Mucosa of rectum (tissue), 2 donors: Measurements from ENCODE around the gene RASL10A.
"Not testable (repeated sequence)": the region's sequence is repeated elsewhere in the genome, so short reads cannot be mapped to it uniquely, and the experiment has no call there.

Experiments
- H3K27ac ChIP-seq, 2 donors: one replicate each; pipeline ENCODE4 v1.7.0; 2013; ENCODE audit warnings: inconsistent platforms in 2 of 2, low read depth in 2 of 2, low read length in 2 of 2
- H3K27me3 ChIP-seq, 2 donors: one replicate each; pipeline ENCODE4 v1.7.0; 2013; ENCODE audit warnings: low read length in 2 of 2; ENCODE audit not compliant: control insufficient read depth in 2 of 2, insufficient read depth in 2 of 2
- H3K36me3 ChIP-seq, 2 donors: one replicate each; pipeline ENCODE4 v1.7.0; 2013; ENCODE audit warnings: low read length in 2 of 2; ENCODE audit not compliant: control insufficient read depth in 2 of 2, insufficient read depth in 2 of 2
- H3K4me1 ChIP-seq, 2 donors: one replicate each; pipeline ENCODE4 v1.7.0; 2013; ENCODE audit warnings: low read length in 2 of 2, mild to moderate bottlenecking in 1 of 2; ENCODE audit not compliant: control insufficient read depth in 2 of 2, insufficient read depth in 2 of 2
- H3K4me3 ChIP-seq, 2 donors: one replicate each; pipeline ENCODE4 v1.7.0; 2013; ENCODE audit warnings: low read length in 2 of 2
- H3K9ac ChIP-seq, 2 donors: one replicate each; pipeline ENCODE4 v1.7.0; 2013; ENCODE audit warnings: low read length in 2 of 2, low read depth in 1 of 2, mild to moderate bottlenecking in 1 of 2
- H3K9me3 ChIP-seq, 2 donors: one replicate each; pipeline ENCODE4 v1.7.0; 2013; ENCODE audit warnings: low read length in 2 of 2; ENCODE audit not compliant: control insufficient read depth in 2 of 2
- donor health status: healthy.
- donor health status: Normal muscosa, but diverticular disease.

The RASL10A gene

GRCh38 chr22:29315286-29316140, at the start of gene RASL10A:
Gene RASL10A, minus strand, starts transcription at chr22:29315697. Its CDS starts 451 bp downstream, at chr22:29315246.
- peak within 1 kb of the TSS; percentile 1 to 22 for H3K4me3 ChIP-seq
- peak within 1 kb of the TSS in 1 of 2 donors; percentile 16 for H3K9ac ChIP-seq
- peaks cover 30 to 39% of the 10 kb centered on the region in 2 donors for H3K4me1 ChIP-seq
- no peak within 1 kb of the TSS for H3K27ac ChIP-seq
- no peaks in the 10 kb centered on the region for H3K36me3 ChIP-seq
- no peaks in the 10 kb centered on the region for H3K9me3 ChIP-seq
- peaks cover 14 to 22% of the 10 kb centered on the region in 2 donors for H3K27me3 ChIP-seq

GRCh38 chr22:29359469-29359868, 44.0 kb upstream of the RASL10A start:
- H3K9ac ChIP-seq = no peak overlapping the region
- no peak overlapping the region for H3K27ac ChIP-seq
- no peaks in the 10 kb centered on the region for H3K27me3 ChIP-seq
- H3K36me3 ChIP-seq = peaks cover 33 to 45% of the 10 kb centered on the region in 2 donors
- H3K4me1 ChIP-seq = no peaks in the 10 kb centered on the region
- no peaks in the 10 kb centered on the region for H3K9me3 ChIP-seq
- no peak overlapping the region for H3K4me3 ChIP-seq

GRCh38 chr22:29357193-29357890, 41.8 kb upstream of the RASL10A start:
- H3K27me3 ChIP-seq, H3K27ac ChIP-seq, H3K4me1 ChIP-seq, H3K4me3 ChIP-seq, H3K9ac ChIP-seq, H3K9me3 ChIP-seq: not testable (repeated sequence)
- peaks cover 48 to 63% of the 10 kb centered on the region in 2 donors for H3K36me3 ChIP-seq

- H3K27me3 ChIP-seq = no peaks in the 10 kb centered on the region
- no peaks in the 10 kb centered on the region for H3K4me1 ChIP-seq
- H3K9me3 ChIP-seq = no peaks in the 10 kb centered on the region
- H3K9ac ChIP-seq = no peak overlapping the region
- H3K36me3 ChIP-seq = peaks cover 76 to 87% of the 10 kb centered on the region in 2 donors
- no peak overlapping the region for H3K4me3 ChIP-seq
- no peak overlapping the region for H3K27ac ChIP-seq
Measured at GRCh38 chr22:29353860-29354259, 38.4 kb upstream of the RASL10A start.

- no peaks in the 10 kb centered on the region for H3K27me3 ChIP-seq
- no peaks in the 10 kb centered on the region for H3K4me1 ChIP-seq
- no peaks in the 10 kb centered on the region for H3K9me3 ChIP-seq
- H3K27ac ChIP-seq = no peak overlapping the region
- H3K36me3 ChIP-seq = peaks cover 76 to 87% of the 10 kb centered on the region in 2 donors
- H3K4me3 ChIP-seq = no peak overlapping the region
- no peak overlapping the region for H3K9ac ChIP-seq
Measured at GRCh38 chr22:29353286-29353685, 37.8 kb upstream of the RASL10A start.

- no peaks in the 10 kb centered on the region for H3K27me3 ChIP-seq
- H3K9me3 ChIP-seq = no peaks in the 10 kb centered on the region
- no peaks in the 10 kb centered on the region for H3K4me1 ChIP-seq
- H3K36me3 ChIP-seq = peaks cover 76 to 87% of the 10 kb centered on the region in 2 donors
- H3K9ac ChIP-seq = no peak overlapping the region
- no peak overlapping the region for H3K27ac ChIP-seq
- H3K4me3 ChIP-seq = no peak overlapping the region
Measured at GRCh38 chr22:29352778-29353177, 37.3 kb upstream of the RASL10A start.

- no peak overlapping the region for H3K4me3 ChIP-seq
- no peaks in the 10 kb centered on the region for H3K9me3 ChIP-seq
- no peak overlapping the region for H3K27ac ChIP-seq
- peaks cover 84 to 94% of the 10 kb centered on the region in 2 donors for H3K36me3 ChIP-seq
- no peaks in the 10 kb centered on the region for H3K4me1 ChIP-seq
- no peak overlapping the region for H3K9ac ChIP-seq
- H3K27me3 ChIP-seq = no peaks in the 10 kb centered on the region
Measured at GRCh38 chr22:29351891-29352290, 36.4 kb upstream of the RASL10A start.

GRCh38 chr22:29351042-29351441, 35.5 kb upstream of the RASL10A start:
- no peak overlapping the region for H3K9ac ChIP-seq
- H3K27ac ChIP-seq = no peak overlapping the region
- no peaks in the 10 kb centered on the region for H3K9me3 ChIP-seq
- no peaks in the 10 kb centered on the region for H3K4me1 ChIP-seq
- no peak overlapping the region for H3K4me3 ChIP-seq
- H3K36me3 ChIP-seq = peaks cover 86 to 96% of the 10 kb centered on the region in 2 donors
- H3K27me3 ChIP-seq = no peaks in the 10 kb centered on the region

GRCh38 chr22:29348956-29349355, 33.5 kb upstream of the RASL10A start:
- no peaks in the 10 kb centered on the region for H3K27me3 ChIP-seq
- peaks cover 75 to 84% of the 10 kb centered on the region in 2 donors for H3K36me3 ChIP-seq
- no peaks in the 10 kb centered on the region for H3K4me1 ChIP-seq
- no peak overlapping the region for H3K4me3 ChIP-seq
- H3K9ac ChIP-seq = no peak overlapping the region
- no peaks in the 10 kb centered on the region for H3K9me3 ChIP-seq
- H3K27ac ChIP-seq = no peak overlapping the region

GRCh38 chr22:29348041-29348440, 32.5 kb upstream of the RASL10A start:
- Histone ChIP-seq H3K27ac (no peak overlapping the region), H3K9me3 (no peaks in the 10 kb centered on the region), H3K27me3 (no peaks in the 10 kb centered on the region), H3K9ac (no peak overlapping the region), H3K4me3 (no peak overlapping the region), H3K36me3 (peaks cover 74 to 81% of the 10 kb centered on the region in 2 donors), H3K4me1 (no peaks in the 10 kb centered on the region)
